Esophagus squamous epithelium (tissue), 5 donors: ENCODE data around the gene SKI. TPM values are rescaled to one million over a fixed set of nuclear protein-coding genes. Genes with fewer than 3 reads are reported as not detected.
"Not testable (repeated sequence)": the region's sequence is repeated elsewhere in the genome, so short reads cannot be mapped to it uniquely, and the experiment has no call there.

Source experiments
- DNase-seq: peaks from one replicate; lab custom pipeline; 2025; lab: John Stamatoyannopoulos, UW
- H3K27ac ChIP-seq, 4 donors: fragments of 200-600 bp; sonication (generic); one replicate each; pipeline ENCODE4 v1.5.1; 2016 to 2019; ENCODE audit warnings: mild to moderate bottlenecking in 1 of 4
- H3K27me3 ChIP-seq, 4 donors: fragments of 200-600 bp; sonication (generic); 1 replicate in 3 of 4; 2 replicates in 1 of 4; pipeline versions ENCODE4 v1.5.1 to v1.6.0; 2017 to 2021; ENCODE audit warnings: antibody characterized with exemption in 1 of 4
- H3K36me3 ChIP-seq, 3 donors: fragments of 200-600 bp; sonication (generic); one replicate each; pipeline ENCODE4 v1.5.1; 2016 to 2019
- H3K4me1 ChIP-seq, 3 donors: fragments of 200-600 bp; sonication (generic); one replicate each; pipeline ENCODE4 v1.5.1; 2017 to 2019
- H3K4me3 ChIP-seq, 4 donors: fragments of 200-600 bp; sonication (generic); 1 replicate in 3 of 4; 2 replicates in 1 of 4; pipeline ENCODE4 v1.5.1; 2016 to 2019; ENCODE audit warnings: mild to moderate bottlenecking in 2 of 4, moderate library complexity in 1 of 4
- H3K9me3 ChIP-seq, 3 donors: fragments of 200-600 bp; sonication (generic); one replicate each; pipeline ENCODE4 v1.5.1; 2016 to 2019
- CTCF ChIP-seq, 6 experiments: fragments of 450-650 bp in 4 of 6; fragments of 200-600 bp in 2 of 6; sonication (generic) in 2 of 6; IDR thresholded peaks; one replicate each; pipeline ENCODE4 v1.5.1; 2016 to 2019; ENCODE audit warnings: antibody characterized with exemption in 6 of 6, mild to moderate bottlenecking in 4 of 6, moderate library complexity in 4 of 6
- POLR2A ChIP-seq, 4 donors: fragments of 450-650 bp; IDR thresholded peaks; one replicate each; pipeline ENCODE4 v1.6.1; 2017; ENCODE audit warnings: antibody characterized with exemption in 4 of 4, mild to moderate bottlenecking in 4 of 4, moderate library complexity in 3 of 4
- WGBS, 2 donors: methylation state at CpG; one replicate each; pipeline ENCODE4 v1.1.5; 2018; 5-methylcytosine and 5-hydroxymethylcytosine counted together
- intact Hi-C: fragments of 100-400 bp; cut with DNase I; formaldehyde crosslinking; loops from one replicate; pipeline ENCODE4 v1.15.0; 2022
- total RNA-seq, 4 donors: library from RNA; depleted of rRNA; stranded (reverse); fragments of >200 nt; gene quantifications; one replicate each; pipeline ENCODE4 v1.1.0, GENCODE V29; 2016
- donor health status: DM: yes; HTN: yes; CAD: no.

The SKI gene
- total RNA-seq, 4 donors from 2014 or later = 18.2 to 38.8 (median 25.2) TPM

GRCh38 chr1:2330035-2330434 is 101.9 kb downstream of the SKI start:
- H3K36me3 ChIP-seq = no peaks in the 10 kb centered on the region
- H3K27me3 ChIP-seq = peaks cover 0 to 43% (median 0%) of the 10 kb centered on the region in 4 donors
- WGBS, 2 donors = 100% methylated on average over 1 of the region's 12 CpGs; no CpG with 5 or more reads in 1 of the 2 donors
- H3K4me3 ChIP-seq = no peak overlapping the region
- peaks cover 1 to 44% (median 8%) of the 10 kb centered on the region in 3 donors for H3K4me1 ChIP-seq
- TF ChIP-seq POLR2A (IDR thresholded peaks at IDR 0.05) (no peak), CTCF (IDR thresholded peaks at IDR 0.05) (no peak)
- intact Hi-C loops = no loop called here
- DNase-seq = no peak
- H3K27ac ChIP-seq = peak overlapping the region in 2 of 4 donors; percentile 78 to 79
- H3K9me3 ChIP-seq = no peaks in the 10 kb centered on the region

- WGBS, 2 donors = 24 to 39% methylated on average over 6 to 23 of the region's 31 CpGs
- no peak for DNase-seq
- H3K4me3 ChIP-seq = peak overlapping the region in 1 of 4 donors; percentile 8
These were observed 102.5 kb downstream of the SKI start for GRCh38 chr1:2330519-2331199.

GRCh38 chr1:2331200-2331544 is 103.1 kb downstream of the SKI start:
- intact Hi-C loops = no loop called here
- Histone ChIP-seq H3K36me3 (no peaks in the 10 kb centered on the region), H3K27me3 (peaks cover 0 to 32% (median 0%) of the 10 kb centered on the region in 4 donors), H3K27ac (peak overlapping the region in 3 of 4 donors; percentile 60 to 79 (median 78)), H3K4me3 (no peak overlapping the region), H3K9me3 (no peaks in the 10 kb centered on the region), H3K4me1 (peaks cover 12 to 50% (median 14%) of the 10 kb centered on the region in 3 donors)
- 60% methylated on average over 2 of the region's 11 CpGs; no CpG with 5 or more reads in 1 of the 2 donors for WGBS, 2 donors
- no peak for DNase-seq
- TF ChIP-seq CTCF (IDR thresholded peaks at IDR 0.05) (no peak), POLR2A (IDR thresholded peaks at IDR 0.05) (no peak)

More at GRCh38 chr1:2330519-2331199, 102.5 kb downstream of the SKI start:
- no peaks in the 10 kb centered on the region for H3K9me3 ChIP-seq
- H3K27ac ChIP-seq = peak overlapping the region in 3 of 4 donors; percentile 60 to 79 (median 78)
- intact Hi-C loops = no loop called here
- H3K4me1 ChIP-seq = peaks cover 7 to 50% (median 11%) of the 10 kb centered on the region in 3 donors
- no peaks in the 10 kb centered on the region for H3K36me3 ChIP-seq
- H3K27me3 ChIP-seq = peaks cover 0 to 37% (median 0%) of the 10 kb centered on the region in 4 donors
- TF ChIP-seq POLR2A (IDR thresholded peaks at IDR 0.05) (no peak), CTCF (IDR thresholded peaks at IDR 0.05) (no peak)

DNA sequence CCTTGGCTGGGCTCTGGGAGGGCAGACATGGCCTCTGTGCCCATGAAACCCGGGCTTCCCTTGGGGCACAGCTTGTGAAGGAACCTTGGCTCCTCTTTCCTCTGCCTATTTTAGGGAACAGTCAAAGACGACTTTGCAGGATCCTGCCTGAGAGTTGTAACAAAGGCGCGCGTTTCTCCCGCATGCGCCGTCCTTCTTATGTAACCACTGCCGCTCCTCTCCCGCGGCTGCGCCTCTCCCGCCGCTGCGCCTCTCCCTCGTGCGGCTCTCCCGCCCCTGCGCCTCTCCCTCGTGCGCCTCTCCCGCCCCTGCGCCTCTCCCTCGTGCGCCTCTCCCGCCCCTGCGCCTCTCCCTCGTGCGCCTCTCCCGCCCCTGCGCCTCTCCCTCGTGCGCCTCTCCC is 103.5 kb downstream of the SKI start:
- intact Hi-C loops, H3K4me3 ChIP-seq, H3K36me3 ChIP-seq, H3K9me3 ChIP-seq, DNase-seq: not testable (repeated sequence)
- H3K27ac ChIP-seq = peak overlapping the region in 3 of 4 donors; percentile 60 to 79 (median 78)
- peaks cover 0 to 30% (median 0%) of the 10 kb centered on the region in 4 donors for H3K27me3 ChIP-seq
- peaks cover 13 to 50% (median 14%) of the 10 kb centered on the region in 3 donors for H3K4me1 ChIP-seq
- WGBS, 2 donors = 85 to 97% methylated on average over 20 to 29 of the region's 33 CpGs

- Histone ChIP-seq H3K27ac (peak overlapping the region; percentile 34 to 68 (median 38)), H3K4me1 (peaks cover 13 to 49% (median 14%) of the 10 kb centered on the region in 3 donors), H3K4me3 (peak overlapping the region; percentile 1 to 50 (median 28)), H3K27me3 (peaks cover 0 to 27% (median 0%) of the 10 kb centered on the region in 4 donors), H3K9me3 (no peaks in the 10 kb centered on the region), H3K36me3 (no peaks in the 10 kb centered on the region)
- intact Hi-C loops = no loop called here
- 40 to 74% methylated on average over 1 to 14 of the region's 21 CpGs for WGBS, 2 donors
- TF ChIP-seq CTCF (IDR thresholded peaks at IDR 0.05) (no peak), POLR2A (IDR thresholded peaks at IDR 0.05) (no peak)
- no peak for DNase-seq
These were observed 106.2 kb downstream of the SKI start for GRCh38 chr1:2334366-2334765.
